Measurements from ENCODE around the gene VAV3.

GRCh38 chr1:107706182-107706581 lies 258.8 kb downstream of the VAV3 start:
- TF ChIP-seq POLR2A (IDR thresholded peaks at IDR 0.05), result no peak
- no peak for TF ChIP-seq CTCF (IDR thresholded peaks at IDR 0.05)
- TF ChIP-seq EP300 (IDR thresholded peaks at IDR 0.05; ENCODE audit: low read depth), result no peak

Data from transverse colon (tissue), 3 donors.